Activated T-helper 17 cell treated with anti-CD3 and anti-CD28 coated beads, Interleukin-2, amount 50 U/mL, for 72 hours (primary cell): ENCODE results near the gene BCAS4. TPM values are rescaled to one million over a fixed set of nuclear protein-coding genes. Genes with fewer than 3 reads are reported as not detected.

Source experiments
- ATAC-seq: fragments of 150-1000 bp; cut with Tn5 transposase; replicated peaks from 2 replicates; pipeline ENCODE4 v1.10.0; 2021; ENCODE audit warnings: mild to moderate bottlenecking, moderate library complexity
- H3K27ac Mint-ChIP-seq: one replicate; pipeline ENCODE4 v1.8.0; 2022; ENCODE audit warnings: mixed read lengths
- H3K27me3 Mint-ChIP-seq: one replicate; pipeline ENCODE4 v1.8.0; 2022; ENCODE audit warnings: mixed read lengths
- H3K36me3 Mint-ChIP-seq: one replicate; pipeline ENCODE4 v1.8.0; 2022; ENCODE audit warnings: low read depth, mild to moderate bottlenecking, mixed read lengths
- H3K4me1 Mint-ChIP-seq: one replicate; pipeline ENCODE4 v1.8.0; 2022; ENCODE audit warnings: mixed read lengths
- H3K4me3 Mint-ChIP-seq: one replicate; pipeline ENCODE4 v1.8.0; 2022; ENCODE audit warnings: mild to moderate bottlenecking, mixed read lengths
- H3K9me3 Mint-ChIP-seq: one replicate; pipeline ENCODE4 v1.8.0; 2022; ENCODE audit warnings: mixed read lengths
- total RNA-seq, 2 donors: library from RNA; stranded (reverse); gene quantifications; one replicate each; pipeline ENCODE4 v1.2.3, GENCODE V29; 2022

BCAS4 gene
- total RNA-seq, 2 donors from 2014 or later = 3.8 to 9.7 TPM

DNA sequence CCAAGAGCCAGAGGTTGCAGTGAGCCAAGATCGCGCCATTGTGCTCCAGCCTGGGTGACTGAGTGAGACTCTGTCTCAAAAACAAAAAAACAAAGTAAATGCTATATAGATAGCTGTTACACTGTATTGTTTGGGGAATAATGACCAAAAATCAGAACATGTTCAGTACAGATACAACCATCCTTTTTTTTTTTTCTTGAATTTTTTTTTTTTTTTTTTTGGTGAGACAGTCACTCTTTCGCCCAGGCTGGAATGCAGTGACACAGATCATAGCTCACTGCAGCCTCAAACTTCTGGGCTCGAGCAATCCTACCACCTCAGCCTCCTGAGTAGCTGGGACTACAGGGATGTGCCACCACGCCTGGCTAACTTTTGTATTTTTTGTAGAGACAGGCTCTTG is 63.7 kb downstream of the BCAS4 start:
- Mint-ChIP-seq H3K4me3 (no peak overlapping the region), H3K9me3 (no peaks in the 10 kb centered on the region), H3K27ac (no peak overlapping the region), H3K36me3 (no peaks in the 10 kb centered on the region), H3K4me1 (peaks cover 4% of the 10 kb centered on the region), H3K27me3 (no peaks in the 10 kb centered on the region)
- no peak for ATAC-seq

DNA sequence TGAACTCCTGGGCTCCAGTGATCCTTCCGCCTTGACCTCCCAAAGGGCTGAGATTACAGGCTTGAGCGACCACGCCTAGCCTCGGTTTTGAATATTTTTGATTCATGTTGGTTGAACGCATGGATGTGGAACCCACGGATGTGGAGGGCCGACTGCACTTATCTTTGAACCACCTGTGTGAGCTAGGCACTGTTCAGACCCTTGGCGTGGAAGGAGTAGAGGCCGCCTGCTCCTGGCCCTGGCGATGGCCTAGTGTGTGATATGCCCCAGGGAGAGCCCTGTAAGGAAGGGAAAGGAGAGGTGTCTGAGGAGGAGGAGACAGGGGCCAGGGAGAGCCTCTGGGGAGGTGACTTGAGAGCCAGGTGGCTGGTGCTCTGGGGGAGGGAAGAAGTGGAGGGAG is 64.3 kb downstream of the BCAS4 start:
- peaks cover 4% of the 10 kb centered on the region for H3K4me1 Mint-ChIP-seq
- no peak for ATAC-seq
- H3K27me3 Mint-ChIP-seq = no peaks in the 10 kb centered on the region
- H3K9me3 Mint-ChIP-seq = no peaks in the 10 kb centered on the region
- no peaks in the 10 kb centered on the region for H3K36me3 Mint-ChIP-seq
- H3K4me3 Mint-ChIP-seq = no peak overlapping the region
- H3K27ac Mint-ChIP-seq = no peak overlapping the region

DNA sequence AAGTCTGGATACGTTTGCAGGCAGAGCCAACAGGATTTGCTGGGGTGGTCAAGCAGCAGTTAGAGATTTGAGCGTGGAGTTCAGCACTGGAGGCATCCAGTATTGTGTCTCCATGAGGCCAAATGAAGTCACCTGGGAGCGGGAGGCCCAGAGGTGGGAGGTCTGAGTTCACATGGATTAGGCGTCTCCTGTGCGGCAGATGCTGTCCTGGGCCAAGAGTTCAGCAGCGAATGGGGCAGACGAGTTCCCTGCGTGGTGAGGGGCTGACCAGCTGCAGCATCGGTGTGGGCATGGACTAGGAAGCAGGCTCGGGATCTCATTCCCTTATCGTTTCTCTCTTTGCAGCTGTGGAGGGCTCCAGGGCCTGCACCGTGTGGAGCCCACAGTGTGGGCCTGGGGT is 66.2 kb downstream of the BCAS4 start:
- no peak for ATAC-seq
- H3K36me3 Mint-ChIP-seq = no peaks in the 10 kb centered on the region
- H3K27ac Mint-ChIP-seq = no peak overlapping the region
- H3K4me3 Mint-ChIP-seq = no peak overlapping the region
- no peaks in the 10 kb centered on the region for H3K27me3 Mint-ChIP-seq
- H3K9me3 Mint-ChIP-seq = no peaks in the 10 kb centered on the region
- H3K4me1 Mint-ChIP-seq = no peaks in the 10 kb centered on the region

DNA sequence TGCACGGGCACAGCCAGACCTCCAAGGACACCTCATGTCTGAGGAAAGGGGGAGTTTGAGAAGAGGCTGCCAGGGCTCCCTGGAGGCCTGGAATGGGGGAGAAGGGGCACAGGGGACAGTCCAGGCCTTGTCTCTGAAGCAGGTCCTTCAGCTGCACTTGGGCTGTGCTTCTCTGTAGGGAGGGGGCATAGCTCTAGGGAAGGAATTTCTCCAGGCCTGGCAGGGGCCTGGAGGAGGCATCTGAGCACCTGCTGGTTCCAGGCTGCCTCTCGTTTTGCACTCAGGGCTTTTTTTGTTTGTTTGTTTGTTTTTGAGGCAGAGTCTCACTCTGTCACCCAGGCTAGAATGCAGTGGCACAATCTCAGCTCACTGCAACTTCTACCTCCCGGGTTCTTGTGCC is 67.7 kb downstream of the BCAS4 start:
- H3K36me3 Mint-ChIP-seq = no peaks in the 10 kb centered on the region
- ATAC-seq = no peak
- no peaks in the 10 kb centered on the region for H3K9me3 Mint-ChIP-seq
- no peak overlapping the region for H3K4me3 Mint-ChIP-seq
- no peaks in the 10 kb centered on the region for H3K4me1 Mint-ChIP-seq
- H3K27me3 Mint-ChIP-seq = no peaks in the 10 kb centered on the region
- no peak overlapping the region for H3K27ac Mint-ChIP-seq

DNA sequence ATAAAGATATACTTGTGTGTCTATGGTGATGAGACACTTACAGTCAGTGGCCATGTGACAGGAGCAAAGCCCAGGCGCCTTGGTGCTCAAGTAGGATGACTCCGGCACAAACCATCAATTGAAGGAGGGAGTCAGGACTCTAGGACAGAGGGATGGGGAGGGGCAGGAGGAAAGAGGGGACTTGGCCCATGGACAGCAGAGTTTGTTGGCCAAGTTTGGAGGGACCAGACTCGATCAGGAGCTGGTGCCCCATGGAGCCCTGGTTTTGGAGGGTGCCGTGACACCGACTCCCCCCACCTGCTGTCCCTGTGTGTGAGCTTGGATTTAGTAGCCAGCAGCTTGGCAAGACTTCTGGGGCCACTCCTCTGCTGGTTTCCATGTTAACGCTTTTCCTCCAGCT is 70.3 kb downstream of the BCAS4 start:
- H3K4me1 Mint-ChIP-seq = no peaks in the 10 kb centered on the region

DNA sequence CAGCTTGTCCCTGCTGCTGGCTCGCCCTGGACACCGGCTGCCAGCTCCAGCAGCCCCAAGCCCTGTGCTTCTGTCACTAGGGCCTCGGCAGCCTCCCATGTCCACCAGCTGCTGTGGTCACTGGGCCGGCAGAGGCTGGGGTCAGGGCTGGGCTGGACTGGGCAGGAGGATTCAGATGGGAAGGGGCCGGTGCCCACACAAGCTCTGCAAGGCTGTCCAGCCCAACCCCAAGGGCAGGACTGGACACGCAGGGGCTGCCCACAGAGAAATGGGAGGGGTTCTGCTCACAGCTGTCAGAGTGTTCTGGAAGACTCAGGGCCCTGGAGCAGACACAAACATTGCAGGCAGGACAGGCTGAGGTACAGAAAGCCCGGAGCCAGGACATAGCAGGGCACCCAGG is 70.7 kb downstream of the BCAS4 start:
- Mint-ChIP-seq H3K36me3 (no peaks in the 10 kb centered on the region), H3K4me3 (no peak overlapping the region), H3K4me1 (no peaks in the 10 kb centered on the region), H3K27ac (no peak overlapping the region), H3K27me3 (no peaks in the 10 kb centered on the region), H3K9me3 (no peaks in the 10 kb centered on the region)
- ATAC-seq = no peak

More for the DNA sequence above, 70.3 kb downstream of the BCAS4 start:
- no peaks in the 10 kb centered on the region for H3K9me3 Mint-ChIP-seq
- no peaks in the 10 kb centered on the region for H3K36me3 Mint-ChIP-seq
- no peak for ATAC-seq
- H3K4me3 Mint-ChIP-seq = no peak overlapping the region
- H3K27ac Mint-ChIP-seq = no peak overlapping the region
- no peaks in the 10 kb centered on the region for H3K27me3 Mint-ChIP-seq

DNA sequence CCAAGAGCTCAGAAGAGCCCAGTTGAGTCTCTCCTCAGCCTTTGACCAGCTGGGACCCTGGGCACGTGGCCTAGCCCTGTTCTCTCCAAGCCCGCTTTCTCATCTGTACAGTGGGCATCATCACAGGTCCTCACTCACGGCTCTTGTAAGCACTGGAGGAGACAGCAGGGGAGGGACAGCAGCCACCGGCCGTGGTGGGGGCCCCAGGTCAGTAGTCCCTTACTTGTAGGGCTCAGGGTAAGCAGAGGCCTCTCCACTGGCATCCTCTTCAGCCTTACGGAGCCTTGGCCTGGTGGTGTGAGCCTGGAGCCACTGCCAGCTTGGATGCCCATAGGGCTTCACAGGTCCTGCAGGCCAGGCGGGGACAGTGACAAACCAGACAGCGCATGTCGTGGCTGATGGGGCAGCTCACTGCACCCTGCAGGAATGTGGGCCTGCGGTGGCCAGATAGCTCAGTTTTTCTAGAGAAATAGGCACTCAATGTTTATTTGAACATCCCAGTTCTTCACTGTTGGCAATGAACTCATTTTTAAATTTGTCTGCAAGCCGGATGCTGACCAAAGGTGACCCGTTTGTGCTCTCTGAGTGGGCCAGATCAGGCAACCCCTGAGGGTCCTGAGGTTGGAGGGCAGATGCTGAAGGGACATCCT is 71.3 kb downstream of the BCAS4 start:
- no peaks in the 10 kb centered on the region for H3K4me1 Mint-ChIP-seq
- H3K27ac Mint-ChIP-seq = no peak overlapping the region
- no peak overlapping the region for H3K4me3 Mint-ChIP-seq
- no peaks in the 10 kb centered on the region for H3K9me3 Mint-ChIP-seq
- no peak for ATAC-seq
- H3K27me3 Mint-ChIP-seq = no peaks in the 10 kb centered on the region
- H3K36me3 Mint-ChIP-seq = no peaks in the 10 kb centered on the region

DNA sequence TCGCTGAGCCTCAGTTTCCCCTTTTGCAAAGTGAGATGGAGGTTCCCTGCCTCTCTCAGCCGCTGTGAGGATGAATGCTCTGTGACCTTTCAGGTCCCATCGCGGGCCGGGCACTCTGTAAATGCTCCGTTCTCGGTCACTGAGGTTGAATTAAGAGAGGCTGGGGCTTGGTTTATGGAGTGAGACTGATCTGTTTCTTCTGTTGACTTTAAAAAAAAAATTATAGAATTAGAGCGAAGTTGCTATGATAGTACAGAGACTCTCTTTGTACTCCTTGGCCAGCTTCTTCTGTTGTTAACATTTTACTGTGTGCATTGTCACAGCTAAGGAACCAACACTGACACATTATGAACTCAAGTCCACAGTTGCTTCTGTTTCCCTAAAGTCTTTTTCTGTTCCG is 72.0 kb downstream of the BCAS4 start:
- no peak overlapping the region for H3K4me3 Mint-ChIP-seq
- no peaks in the 10 kb centered on the region for H3K9me3 Mint-ChIP-seq
- no peaks in the 10 kb centered on the region for H3K36me3 Mint-ChIP-seq
- H3K27me3 Mint-ChIP-seq = no peaks in the 10 kb centered on the region
- ATAC-seq = no peak
- H3K27ac Mint-ChIP-seq = no peak overlapping the region
- no peaks in the 10 kb centered on the region for H3K4me1 Mint-ChIP-seq

DNA sequence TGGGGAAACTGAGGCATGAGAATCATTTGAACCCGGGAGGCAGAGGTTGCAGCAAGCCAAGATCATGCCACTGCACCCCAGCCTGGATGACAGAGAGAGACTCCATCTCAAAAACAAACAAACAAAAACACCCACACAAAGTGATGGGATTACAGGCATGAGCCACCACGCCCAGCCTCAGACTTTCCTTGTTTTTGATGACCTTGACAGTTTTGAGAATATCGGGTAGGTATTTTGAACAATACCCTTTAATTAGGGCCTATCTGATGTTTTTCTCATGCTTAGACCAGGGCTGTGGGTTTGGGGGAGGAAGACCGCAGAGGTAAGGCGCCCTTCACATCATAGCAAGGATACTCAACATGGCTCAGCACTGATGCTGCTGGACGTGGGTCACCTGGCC is 72.9 kb downstream of the BCAS4 start:
- Mint-ChIP-seq H3K4me3 (no peak overlapping the region), H3K27ac (no peak overlapping the region), H3K9me3 (no peaks in the 10 kb centered on the region), H3K27me3 (no peaks in the 10 kb centered on the region), H3K36me3 (no peaks in the 10 kb centered on the region), H3K4me1 (no peaks in the 10 kb centered on the region)
- ATAC-seq = no peak

DNA sequence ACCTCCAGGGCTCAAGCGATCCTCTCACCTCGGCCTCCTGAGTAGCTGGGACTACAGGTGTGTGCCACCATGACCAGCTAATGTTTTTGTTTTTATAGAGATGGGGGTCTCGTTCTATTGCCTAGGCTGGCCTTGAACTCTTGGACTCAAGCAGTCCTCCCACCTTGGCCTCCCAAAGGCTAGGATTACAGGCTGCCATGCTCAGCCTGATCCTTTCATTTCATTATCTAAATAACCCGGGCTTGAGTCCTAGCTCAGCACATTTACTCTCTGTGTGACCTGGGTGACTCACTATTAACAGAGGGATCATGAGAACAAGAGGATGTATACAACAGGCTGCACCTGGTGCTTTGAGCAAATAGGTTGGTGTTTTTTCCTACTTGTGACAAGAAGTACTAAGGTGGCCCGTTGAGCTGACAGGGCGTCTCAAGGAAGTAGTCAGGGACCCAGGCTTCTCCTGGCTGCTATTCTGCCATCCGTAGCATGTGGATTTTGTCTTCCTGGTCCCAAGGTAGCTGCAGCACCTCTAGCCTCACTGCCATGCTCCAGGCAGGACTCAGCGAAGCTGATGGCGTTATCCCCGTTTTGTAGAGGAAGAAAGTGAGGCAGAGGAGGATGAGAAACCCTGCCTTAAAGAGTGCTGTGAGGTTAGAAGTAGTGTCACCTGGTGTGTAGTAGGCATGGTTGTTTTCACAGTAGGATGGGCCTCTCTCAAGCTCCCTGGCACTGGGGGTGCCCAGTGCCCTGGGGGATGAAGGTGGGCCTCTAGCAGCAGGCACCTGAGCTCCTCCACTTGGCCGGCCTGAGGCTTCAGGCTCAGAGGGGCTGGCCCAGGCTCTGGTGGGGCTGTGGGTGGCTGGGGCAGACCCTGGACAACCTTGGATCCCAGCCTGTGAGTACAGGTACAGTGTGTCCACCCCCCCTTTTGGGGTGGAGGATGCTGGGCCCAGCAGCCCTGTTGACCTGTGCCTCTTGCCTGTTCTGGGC is 73.9 kb downstream of the BCAS4 start:
- Mint-ChIP-seq H3K27me3 (no peaks in the 10 kb centered on the region), H3K27ac (peak overlapping the region; percentile 43)

DNA sequence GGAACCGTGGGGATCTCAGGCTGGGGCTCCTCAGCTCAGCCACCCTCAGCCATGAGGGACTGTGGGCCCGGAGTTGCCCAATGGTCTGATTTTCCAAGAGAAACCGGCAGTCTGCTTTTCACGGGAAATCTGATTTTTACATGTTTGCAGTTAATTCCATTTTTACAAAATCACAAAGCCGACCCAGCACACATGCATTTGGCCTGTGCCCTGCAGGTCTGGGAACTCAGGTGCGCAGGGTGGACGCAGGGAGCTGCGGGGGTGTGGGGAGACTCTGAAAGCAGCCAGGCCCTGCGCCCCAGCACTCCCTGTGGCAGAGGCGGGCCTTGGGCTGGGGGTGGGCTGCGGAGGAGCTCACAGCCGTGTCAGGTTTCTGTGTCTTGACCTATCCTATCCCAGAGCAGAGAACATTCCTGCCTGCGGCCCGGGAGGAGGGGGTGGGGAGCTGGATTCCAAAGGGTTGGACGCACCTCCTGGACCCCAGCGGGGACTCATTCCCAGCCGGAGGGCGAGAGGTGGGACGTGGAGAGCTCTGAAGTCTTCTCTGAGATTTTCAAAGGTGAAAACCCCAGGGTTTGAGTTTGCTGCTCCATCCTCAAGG is 75.8 kb downstream of the BCAS4 start:
- no peaks in the 10 kb centered on the region for H3K4me1 Mint-ChIP-seq
- ATAC-seq = no peak
- H3K9me3 Mint-ChIP-seq = no peaks in the 10 kb centered on the region
- no peaks in the 10 kb centered on the region for H3K36me3 Mint-ChIP-seq
- H3K27ac Mint-ChIP-seq = no peak overlapping the region
- H3K27me3 Mint-ChIP-seq = no peaks in the 10 kb centered on the region
- no peak overlapping the region for H3K4me3 Mint-ChIP-seq

More for the DNA sequence above, 73.9 kb downstream of the BCAS4 start:
- Mint-ChIP-seq H3K36me3 (no peaks in the 10 kb centered on the region), H3K4me3 (no peak overlapping the region), H3K4me1 (no peaks in the 10 kb centered on the region), H3K9me3 (no peaks in the 10 kb centered on the region)
- ATAC-seq = no peak

DNA sequence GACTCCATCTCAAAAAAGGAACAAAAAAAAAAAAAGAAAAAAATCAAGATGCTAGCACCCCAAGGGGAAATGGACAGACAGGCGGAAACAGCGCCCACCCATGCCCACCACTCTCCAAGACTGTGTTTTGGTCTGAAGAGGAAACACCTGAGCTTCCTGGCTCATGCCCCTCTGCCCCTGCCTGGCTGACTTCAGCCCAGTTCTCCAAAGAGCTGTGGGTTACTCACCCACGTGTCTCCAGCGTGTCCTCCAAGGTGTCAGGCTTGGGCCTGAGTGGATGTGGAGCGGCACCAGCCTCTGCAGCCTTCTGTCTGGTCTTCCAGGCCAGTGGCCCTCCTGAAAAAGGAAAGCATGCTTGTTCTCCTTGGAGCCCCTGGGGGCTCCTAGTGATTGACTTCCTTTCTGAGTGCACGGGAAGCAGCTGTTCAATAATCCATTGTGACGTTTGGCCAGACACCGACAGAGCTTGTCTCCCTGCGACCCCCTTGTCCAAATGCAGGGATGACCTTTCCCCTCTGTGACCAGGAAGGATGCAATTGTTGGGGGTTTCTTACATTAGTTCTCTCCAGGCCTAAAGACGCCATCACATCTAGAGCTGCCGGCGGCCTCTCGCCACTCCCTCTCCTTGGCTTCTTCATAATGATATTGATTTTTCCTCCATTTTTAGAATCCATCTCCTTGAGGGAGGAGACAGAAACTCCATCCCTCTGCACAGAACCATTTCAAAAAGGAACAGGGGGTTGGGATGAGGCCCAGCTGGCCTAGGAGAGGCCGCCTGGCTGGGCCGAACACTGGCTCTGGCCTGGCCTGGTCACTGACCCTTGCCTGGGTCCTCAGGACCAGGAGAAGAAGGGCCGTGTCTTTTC is 77.9 kb downstream of the BCAS4 start:
- Mint-ChIP-seq H3K4me1 (no peaks in the 10 kb centered on the region), H3K27me3 (no peaks in the 10 kb centered on the region), H3K36me3 (no peaks in the 10 kb centered on the region), H3K9me3 (no peaks in the 10 kb centered on the region), H3K4me3 (no peak overlapping the region), H3K27ac (no peak overlapping the region)
- no peak for ATAC-seq

DNA sequence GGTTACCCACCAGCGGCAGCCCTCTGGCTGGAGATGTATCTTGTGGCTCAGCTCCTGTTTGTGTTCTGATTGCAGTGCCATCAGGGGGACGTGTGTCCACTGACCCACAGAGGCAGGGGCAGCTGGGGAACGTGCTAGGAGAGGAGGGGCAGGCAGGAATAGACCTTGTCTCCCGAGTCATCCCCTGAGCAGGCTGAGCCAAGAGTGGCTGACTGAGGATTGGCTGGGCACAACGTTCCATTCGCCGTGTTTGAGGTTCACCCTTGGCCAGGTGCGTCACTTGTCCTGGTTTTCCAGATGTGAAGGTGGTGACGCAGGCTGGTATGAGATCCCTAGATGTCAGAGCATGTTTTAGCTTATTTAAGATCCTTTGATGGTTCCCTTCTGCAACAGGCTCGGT is 78.7 kb downstream of the BCAS4 start:
- no peak overlapping the region for H3K4me3 Mint-ChIP-seq
- no peaks in the 10 kb centered on the region for H3K9me3 Mint-ChIP-seq
- H3K36me3 Mint-ChIP-seq = no peaks in the 10 kb centered on the region
- no peak for ATAC-seq
- H3K27me3 Mint-ChIP-seq = no peaks in the 10 kb centered on the region
- H3K4me1 Mint-ChIP-seq = no peaks in the 10 kb centered on the region
- no peak overlapping the region for H3K27ac Mint-ChIP-seq

DNA sequence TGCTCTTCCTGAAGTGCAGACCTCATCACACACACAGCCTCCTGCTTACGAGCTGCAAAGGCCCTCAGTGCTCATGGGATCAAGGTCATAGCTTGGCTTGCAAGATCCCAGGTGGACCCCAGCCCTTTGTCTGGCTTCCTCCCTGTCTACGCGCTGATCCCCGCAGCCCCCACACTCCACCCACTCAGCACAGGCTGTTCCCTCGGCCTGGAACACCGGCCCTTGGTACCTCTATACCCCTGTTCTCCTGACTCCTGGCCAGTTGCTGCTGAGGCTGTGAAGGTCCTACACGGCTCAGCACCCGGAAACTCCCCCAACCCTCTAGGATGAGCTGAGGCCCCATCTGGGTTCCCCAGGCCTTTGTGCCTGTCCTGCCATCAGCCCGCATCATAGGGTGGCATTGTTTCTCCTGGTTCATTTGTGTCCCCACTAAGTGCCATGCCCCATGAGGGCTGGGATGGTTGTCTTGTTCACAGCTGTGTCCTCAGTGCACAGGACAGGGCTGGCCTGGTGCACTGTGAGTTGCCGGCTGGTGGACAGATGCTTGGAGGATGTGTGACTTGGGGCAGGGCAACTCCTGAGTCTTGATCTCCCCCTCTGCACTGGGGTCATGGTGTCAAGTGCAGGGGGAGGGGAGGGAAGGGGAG is 79.4 kb downstream of the BCAS4 start:
- H3K36me3 Mint-ChIP-seq = no peaks in the 10 kb centered on the region
- no peak for ATAC-seq
- no peaks in the 10 kb centered on the region for H3K4me1 Mint-ChIP-seq
- no peak overlapping the region for H3K27ac Mint-ChIP-seq
- H3K4me3 Mint-ChIP-seq = no peak overlapping the region
- H3K9me3 Mint-ChIP-seq = no peaks in the 10 kb centered on the region
- H3K27me3 Mint-ChIP-seq = no peaks in the 10 kb centered on the region
